Measurements from ENCODE around the gene EMC9. TPM values are rescaled to one million over a fixed set of nuclear protein-coding genes. Genes with fewer than 3 reads are reported as not detected.

EMC9 gene
- total RNA-seq, 4 donors from 2014 or later, result 8.3 to 25.5 (median 16.9) TPM

GRCh38 chr14:24103451-24103850, 37.9 kb downstream of the EMC9 start:
- WGBS, 2 donors, result 90 to 93% methylated on average over 6 to 12 of the region's 13 CpGs
- H3K4me3 ChIP-seq (replicated peaks in 1 of 3), result no peak overlapping the region
- no peak for DNase-seq
- H3K4me1 ChIP-seq, result peaks cover 15 to 25% of the 10 kb centered on the region in 2 donors
- intact Hi-C loops (cut with DNase I), result no loop called here
- no peaks in the 10 kb centered on the region for H3K9me3 ChIP-seq
- peaks cover 0 to 12% of the 10 kb centered on the region in 2 donors for H3K36me3 ChIP-seq
- TF ChIP-seq, protein P1, sequence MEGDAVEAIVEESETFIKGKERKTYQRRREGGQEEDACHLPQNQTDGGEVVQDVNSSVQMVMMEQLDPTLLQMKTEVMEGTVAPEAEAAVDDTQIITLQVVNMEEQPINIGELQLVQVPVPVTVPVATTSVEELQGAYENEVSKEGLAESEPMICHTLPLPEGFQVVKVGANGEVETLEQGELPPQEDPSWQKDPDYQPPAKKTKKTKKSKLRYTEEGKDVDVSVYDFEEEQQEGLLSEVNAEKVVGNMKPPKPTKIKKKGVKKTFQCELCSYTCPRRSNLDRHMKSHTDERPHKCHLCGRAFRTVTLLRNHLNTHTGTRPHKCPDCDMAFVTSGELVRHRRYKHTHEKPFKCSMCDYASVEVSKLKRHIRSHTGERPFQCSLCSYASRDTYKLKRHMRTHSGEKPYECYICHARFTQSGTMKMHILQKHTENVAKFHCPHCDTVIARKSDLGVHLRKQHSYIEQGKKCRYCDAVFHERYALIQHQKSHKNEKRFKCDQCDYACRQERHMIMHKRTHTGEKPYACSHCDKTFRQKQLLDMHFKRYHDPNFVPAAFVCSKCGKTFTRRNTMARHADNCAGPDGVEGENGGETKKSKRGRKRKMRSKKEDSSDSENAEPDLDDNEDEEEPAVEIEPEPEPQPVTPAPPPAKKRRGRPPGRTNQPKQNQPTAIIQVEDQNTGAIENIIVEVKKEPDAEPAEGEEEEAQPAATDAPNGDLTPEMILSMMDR (IDR thresholded peaks at IDR 0.05), result no peak
- H3K27ac ChIP-seq, result no peak overlapping the region
- no peaks in the 10 kb centered on the region for H3K27me3 ChIP-seq

GRCh38 chr14:24102357-24103048, 38.9 kb downstream of the EMC9 start:
- peaks cover 15 to 21% of the 10 kb centered on the region in 2 donors for H3K4me1 ChIP-seq
- no peak overlapping the region for H3K4me3 ChIP-seq (replicated peaks in 1 of 3)
- DNase-seq, result no peak
- intact Hi-C loops (cut with DNase I), result no loop called here
- peaks cover 0 to 18% of the 10 kb centered on the region in 2 donors for H3K36me3 ChIP-seq
- TF ChIP-seq, protein P1 (IDR thresholded peaks at IDR 0.05), result no peak
- no peak for TF ChIP-seq POLR2A (IDR thresholded peaks at IDR 0.05)
- 84 to 92% methylated on average over 7 of the region's 7 CpGs for WGBS, 2 donors
- H3K27me3 ChIP-seq, result no peaks in the 10 kb centered on the region
- H3K27ac ChIP-seq, result no peak overlapping the region
- no peaks in the 10 kb centered on the region for H3K9me3 ChIP-seq

DNA sequence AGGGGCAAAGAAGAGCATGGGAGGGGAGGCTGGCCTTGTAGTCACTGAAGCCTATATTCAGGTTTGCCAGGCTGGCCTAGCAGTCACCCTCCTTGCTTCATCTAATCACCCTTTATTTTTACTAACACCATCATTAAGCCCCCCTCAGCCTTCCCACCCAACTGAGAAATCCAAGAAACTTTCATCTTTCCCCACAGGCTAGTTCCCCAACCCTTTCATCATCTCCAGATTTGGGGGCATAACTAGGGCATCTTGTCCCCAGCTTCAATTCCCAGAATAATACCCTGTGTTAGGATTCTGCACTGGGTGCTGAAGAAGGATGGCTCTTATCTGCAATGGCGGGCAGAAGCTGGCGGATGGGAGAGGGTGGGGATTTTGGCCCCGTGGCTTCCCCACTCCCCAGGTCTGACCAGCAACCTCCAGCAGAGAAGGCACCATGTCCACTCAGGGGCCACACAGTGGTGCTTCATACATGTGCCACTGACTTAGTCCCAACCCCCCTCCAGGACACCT, 40.4 kb downstream of the EMC9 start:
- Histone ChIP-seq H3K27ac (no peak overlapping the region), H3K36me3 (peaks cover 0 to 18% of the 10 kb centered on the region in 2 donors), H3K9me3 (no peaks in the 10 kb centered on the region), H3K4me3 (replicated peaks in 1 of 3) (no peak overlapping the region), H3K27me3 (no peaks in the 10 kb centered on the region), H3K4me1 (peaks cover 5 to 7% of the 10 kb centered on the region in 2 donors)
- no peak for TF ChIP-seq POLR2A (IDR thresholded peaks at IDR 0.05)
- TF ChIP-seq, protein P1 (IDR thresholded peaks at IDR 0.05), result no peak
- DNase-seq, result no peak
- 93 to 100% methylated on average over 3 of the region's 3 CpGs for WGBS, 2 donors
- intact Hi-C loops (cut with DNase I), result no loop called here

- intact Hi-C loops (cut with DNase I), result no loop called here
- 87 to 93% methylated on average over 4 of the region's 4 CpGs for WGBS, 2 donors
- no peak overlapping the region for H3K27ac ChIP-seq
- H3K4me1 ChIP-seq, result peaks cover 5 to 6% of the 10 kb centered on the region in 2 donors
- no peak for DNase-seq
- H3K36me3 ChIP-seq, result peaks cover 0 to 18% of the 10 kb centered on the region in 2 donors
- TF ChIP-seq POLR2A (IDR thresholded peaks at IDR 0.05), result no peak
- TF ChIP-seq, protein P1 (IDR thresholded peaks at IDR 0.05), result no peak
- H3K4me3 ChIP-seq (replicated peaks in 1 of 3), result no peak overlapping the region
- no peaks in the 10 kb centered on the region for H3K27me3 ChIP-seq
- no peaks in the 10 kb centered on the region for H3K9me3 ChIP-seq
Measured at GRCh38 chr14:24100197-24100981, 41.0 kb downstream of the EMC9 start.

All from thyroid gland (tissue), 4 donors.